ENCODE data around the gene GMDS. TPM values are rescaled to one million over a fixed set of nuclear protein-coding genes. Genes with fewer than 3 reads are reported as not detected.

The GMDS gene
- total and polyA plus RNA-seq, 2 donors (not counting 3 experiments of a cell fraction or from before 2014, with no cell fraction given): 9.8 to 23.5 TPM

GRCh38 chr6:2037237-2037926 is 208.0 kb downstream of the GMDS start:
- dilution Hi-C loops (cut with MboI; ENCODE audit: extremely low pct_ligation_motif_present, low sequenced_read_pairs): no loop called here
- peak; percentile 3 to 24 for TF ChIP-seq CTCF (IDR thresholded peaks at IDR 0.05; ENCODE audit: extremely low read depth in 1 of 2, insufficient read depth in 1 of 2, low read depth in 1 of 2, low read length in 2 of 2)
- no peak for TF ChIP-seq POLR2A (IDR thresholded peaks at IDR 0.05; ENCODE audit: low read depth, low read length)

GRCh38 chr6:2036710-2037023 is 208.7 kb downstream of the GMDS start:
- no peaks in the 10 kb centered on the region for H3K79me2 ChIP-seq (ENCODE audit: control insufficient read depth, insufficient read depth, low read length)
- H3K4me2 ChIP-seq (ENCODE audit: insufficient read depth, low read length): no peak overlapping the region
- H3K9ac ChIP-seq (replicated peaks; ENCODE audit: extremely low read depth, insufficient read depth, low read length): no peak overlapping the region
- no peak overlapping the region for H2AFZ ChIP-seq (ENCODE audit: low read depth, low read length)
- no peaks in the 10 kb centered on the region for H3K9me1 ChIP-seq (replicated peaks; ENCODE audit: control insufficient read depth, extremely low read depth, insufficient read depth, low read length)
- H4K20me1 ChIP-seq (replicated peaks; ENCODE audit: control insufficient read depth, extremely low read depth, insufficient read depth, low read length): no peaks in the 10 kb centered on the region
- ChIA-PET CTCF (no interaction called here), POLR2A (no interaction called here)
- no peaks in the 10 kb centered on the region for H3K36me3 ChIP-seq (ENCODE audit: control insufficient read depth in 2 of 2, extremely low read depth in 1 of 2, insufficient read depth in 2 of 2, low read length in 2 of 2)
- no peak overlapping the region for H3K27ac ChIP-seq (ENCODE audit: insufficient read depth, low read depth, low read length)
- TF ChIP-seq POLR2A (IDR thresholded peaks at IDR 0.05; ENCODE audit: low read depth, low read length) (no peak), MAX (IDR thresholded peaks at IDR 0.05; ENCODE audit: insufficient read depth, insufficient read length) (no peak), JUN (IDR thresholded peaks at IDR 0.05; ENCODE audit: borderline replicate concordance, insufficient read depth, insufficient read length, low read depth) (no peak)
- no peaks in the 10 kb centered on the region for H3K4me1 ChIP-seq (ENCODE audit: control insufficient read depth, extremely low read depth, insufficient read depth, low read length)
- no peaks in the 10 kb centered on the region for H3K9me3 ChIP-seq (replicated peaks; ENCODE audit: control insufficient read depth, insufficient read depth, low read length)
- dilution Hi-C loops (cut with MboI; ENCODE audit: extremely low pct_ligation_motif_present, low sequenced_read_pairs) (no loop called here), intact Hi-C loops (cut with micrococcal nuclease) (no loop called here)
- DNase-seq (ENCODE audit: low read depth, low spot score): no peak
- H3K4me3 ChIP-seq (replicated peaks in 1 of 3; ENCODE audit: insufficient read depth in 1 of 3, low read depth in 1 of 3, low read length in 3 of 3): no peak overlapping the region
- FAIRE-seq: no peak
- BruUV-seq (replicated peaks): no TSS peak
- H3K27me3 ChIP-seq (ENCODE audit: control insufficient read depth in 2 of 2, insufficient read depth in 2 of 2, low read length in 2 of 2): no peaks in the 10 kb centered on the region

More at GRCh38 chr6:2037237-2037926, 208.0 kb downstream of the GMDS start:
- no peaks in the 10 kb centered on the region for H4K20me1 ChIP-seq (replicated peaks; ENCODE audit: control insufficient read depth, extremely low read depth, insufficient read depth, low read length)
- no peaks in the 10 kb centered on the region for H3K9me1 ChIP-seq (replicated peaks; ENCODE audit: control insufficient read depth, extremely low read depth, insufficient read depth, low read length)
- no peaks in the 10 kb centered on the region for H3K27me3 ChIP-seq (ENCODE audit: control insufficient read depth in 2 of 2, insufficient read depth in 2 of 2, low read length in 2 of 2)
- no peaks in the 10 kb centered on the region for H3K4me1 ChIP-seq (ENCODE audit: control insufficient read depth, extremely low read depth, insufficient read depth, low read length)
- DNase-seq (ENCODE audit: low read depth, low spot score) (peak; percentile 22), FAIRE-seq (no peak)
- intact Hi-C loops (cut with micrococcal nuclease): no loop called here
- CTCF ChIA-PET: no interaction called here
- no peaks in the 10 kb centered on the region for H3K79me2 ChIP-seq (ENCODE audit: control insufficient read depth, insufficient read depth, low read length)
- no peak overlapping the region for H3K27ac ChIP-seq (ENCODE audit: insufficient read depth, low read depth, low read length)
- no peaks in the 10 kb centered on the region for H3K9me3 ChIP-seq (replicated peaks; ENCODE audit: control insufficient read depth, insufficient read depth, low read length)
- no peak overlapping the region for H3K9ac ChIP-seq (replicated peaks; ENCODE audit: extremely low read depth, insufficient read depth, low read length)
- H3K4me3 ChIP-seq (replicated peaks in 1 of 3; ENCODE audit: insufficient read depth in 1 of 3, low read depth in 1 of 3, low read length in 3 of 3): no peak overlapping the region
- H3K4me2 ChIP-seq (ENCODE audit: insufficient read depth, low read length): no peak overlapping the region
- no peaks in the 10 kb centered on the region for H3K36me3 ChIP-seq (ENCODE audit: control insufficient read depth in 2 of 2, extremely low read depth in 1 of 2, insufficient read depth in 2 of 2, low read length in 2 of 2)
- BruUV-seq (replicated peaks): no TSS peak
- no peak overlapping the region for H2AFZ ChIP-seq (ENCODE audit: low read depth, low read length)
- POLR2A ChIA-PET: no interaction called here

Measured in endothelial cell of umbilical vein (primary cell).